Activated naive CD4-positive, alpha-beta T cell treated with anti-CD3 and anti-CD28 coated beads, Interleukin-2, amount 50 U/mL, for 24 hours (primary cell): ENCODE measurements around the gene UBXN2A.
"Not testable (repeated sequence)": the region's sequence is repeated elsewhere in the genome, so short reads cannot be mapped to it uniquely, and the experiment has no call there.

Experiments used
- H3K27ac Mint-ChIP-seq: one replicate; pipeline ENCODE4 v1.8.0; 2021; ENCODE audit warnings: mild to moderate bottlenecking, mixed read lengths
- H3K27me3 Mint-ChIP-seq: one replicate; pipeline ENCODE4 v1.8.0; 2021; ENCODE audit warnings: mixed read lengths
- H3K36me3 Mint-ChIP-seq: one replicate; pipeline ENCODE4 v1.8.0; 2021; ENCODE audit warnings: mixed read lengths
- H3K4me1 Mint-ChIP-seq: one replicate; pipeline ENCODE4 v1.8.0; 2021; ENCODE audit warnings: mixed read lengths
- H3K4me3 Mint-ChIP-seq: one replicate; pipeline ENCODE4 v1.8.0; 2021; ENCODE audit warnings: mild to moderate bottlenecking, mixed read lengths
- H3K9me3 Mint-ChIP-seq: one replicate; pipeline ENCODE4 v1.8.0; 2021; ENCODE audit warnings: mixed read lengths

Gene UBXN2A

DNA sequence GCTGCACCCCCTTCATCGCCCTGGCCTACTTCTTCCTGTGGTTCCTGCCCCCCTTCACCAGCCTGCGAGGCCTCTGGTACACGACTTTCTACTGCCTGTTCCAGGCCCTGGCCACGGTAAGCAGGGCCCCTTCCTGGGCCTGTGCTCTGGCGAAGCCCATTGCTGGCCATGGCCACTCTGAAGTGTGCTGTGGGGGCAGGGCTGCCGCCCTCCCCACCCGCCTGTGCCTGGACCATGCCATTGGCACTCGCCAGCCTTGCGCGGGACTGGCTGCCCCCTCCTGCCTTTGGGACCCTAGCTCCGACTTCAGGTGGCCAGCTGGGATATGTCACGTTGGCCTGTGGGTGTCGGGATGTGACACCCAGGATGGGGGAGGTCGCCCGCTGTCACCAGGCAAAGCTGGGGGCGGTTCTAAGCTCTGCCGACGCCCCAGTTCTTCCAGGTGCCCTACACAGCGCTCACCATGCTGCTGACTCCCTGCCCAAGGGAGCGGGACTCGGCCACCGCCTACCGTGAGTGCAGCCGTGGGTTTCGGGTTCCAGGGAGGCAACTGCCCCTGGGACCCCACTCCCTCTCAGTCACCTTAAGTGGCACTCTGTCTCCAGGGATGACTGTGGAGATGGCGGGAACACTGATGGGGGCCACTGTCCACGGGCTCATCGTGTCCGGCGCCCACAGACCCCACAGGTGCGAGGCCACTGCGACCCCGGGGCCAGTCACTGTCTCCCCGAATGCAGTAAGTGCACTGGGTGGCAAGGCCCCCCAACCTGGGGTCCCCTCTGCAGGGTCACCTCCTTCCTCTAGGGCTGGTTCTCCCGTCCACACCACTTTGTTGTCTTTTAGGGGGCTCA is 76.8 kb downstream of the UBXN2A start:
- Mint-ChIP-seq H3K27ac (no peak overlapping the region), H3K9me3 (no peaks in the 10 kb centered on the region), H3K4me3 (no peak overlapping the region), H3K36me3 (no peaks in the 10 kb centered on the region), H3K27me3 (peaks cover 8% of the 10 kb centered on the region), H3K4me1 (no peaks in the 10 kb centered on the region)

DNA sequence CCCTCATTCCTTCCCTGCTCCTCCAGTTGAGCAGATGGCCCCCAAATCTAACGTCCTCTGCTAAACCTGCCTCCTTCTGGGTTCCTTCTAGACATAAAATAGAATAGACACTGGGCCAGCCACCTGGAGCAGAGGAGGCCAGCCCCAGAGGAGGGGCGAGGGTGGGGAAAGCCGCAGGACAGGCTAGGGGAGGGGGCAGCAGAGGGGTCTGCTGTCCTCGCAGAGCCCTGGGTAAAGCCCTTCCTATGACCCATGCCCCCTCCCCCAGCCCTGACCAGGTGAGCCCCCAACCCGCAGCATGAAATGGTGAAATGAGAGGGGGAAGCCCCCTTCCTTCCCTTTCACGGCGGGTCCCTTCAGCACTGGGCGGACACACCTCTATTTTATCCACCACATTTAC is 77.4 kb downstream of the UBXN2A start:
- no peaks in the 10 kb centered on the region for H3K9me3 Mint-ChIP-seq
- peaks cover 5% of the 10 kb centered on the region for H3K27me3 Mint-ChIP-seq
- H3K4me3 Mint-ChIP-seq: no peak overlapping the region
- H3K36me3 Mint-ChIP-seq: peaks cover 1% of the 10 kb centered on the region
- no peaks in the 10 kb centered on the region for H3K4me1 Mint-ChIP-seq
- no peak overlapping the region for H3K27ac Mint-ChIP-seq

DNA sequence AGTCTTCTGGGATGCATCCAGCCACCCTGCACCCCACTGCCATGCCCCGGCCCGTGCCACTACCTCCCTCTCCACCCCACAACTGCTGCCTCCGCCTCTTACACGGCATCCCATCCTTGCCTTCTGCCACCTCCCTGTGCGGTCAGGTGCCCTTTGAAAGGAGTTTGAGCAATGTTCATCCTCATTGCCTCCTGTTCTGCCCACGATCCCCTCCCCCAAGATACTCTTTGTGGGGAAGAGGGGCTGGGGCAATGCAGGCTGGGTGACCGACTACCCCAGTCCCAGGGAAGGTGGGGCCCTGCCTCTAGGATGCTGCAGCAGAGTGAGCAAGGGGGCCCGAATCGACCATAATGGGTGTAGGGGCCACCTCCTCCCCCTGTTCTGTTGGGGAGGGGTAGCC is 78.0 kb downstream of the UBXN2A start:
- peaks cover 5% of the 10 kb centered on the region for H3K27me3 Mint-ChIP-seq
- H3K4me1 Mint-ChIP-seq: no peaks in the 10 kb centered on the region

DNA sequence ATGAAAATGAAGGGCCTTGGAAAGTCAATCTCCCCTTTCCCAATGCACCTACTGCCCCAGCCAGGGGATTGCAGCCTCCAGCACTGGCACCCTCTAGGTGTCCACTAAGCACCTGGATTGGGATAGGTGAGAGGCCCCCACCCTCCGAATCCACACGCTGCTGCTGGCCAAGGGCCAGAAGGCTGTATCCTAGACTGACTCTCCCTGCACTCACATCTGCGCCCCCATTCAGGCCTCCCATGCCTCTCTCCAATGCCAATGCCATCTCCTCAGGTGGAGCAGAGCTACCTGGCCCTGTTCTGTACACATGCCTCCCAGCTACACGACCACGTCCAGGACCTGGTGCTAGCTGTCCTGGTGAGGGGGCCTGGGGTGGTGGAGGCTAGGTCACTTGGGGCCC is 79.5 kb downstream of the UBXN2A start:
- Mint-ChIP-seq H3K27ac (no peak overlapping the region), H3K9me3 (no peaks in the 10 kb centered on the region), H3K27me3 (no peaks in the 10 kb centered on the region), H3K4me1 (no peaks in the 10 kb centered on the region), H3K36me3 (peaks cover 8% of the 10 kb centered on the region), H3K4me3 (no peak overlapping the region)

More for the DNA sequence above, 78.0 kb downstream of the UBXN2A start:
- no peak overlapping the region for H3K4me3 Mint-ChIP-seq
- no peak overlapping the region for H3K27ac Mint-ChIP-seq
- H3K36me3 Mint-ChIP-seq: peaks cover 3% of the 10 kb centered on the region
- H3K9me3 Mint-ChIP-seq: no peaks in the 10 kb centered on the region

DNA sequence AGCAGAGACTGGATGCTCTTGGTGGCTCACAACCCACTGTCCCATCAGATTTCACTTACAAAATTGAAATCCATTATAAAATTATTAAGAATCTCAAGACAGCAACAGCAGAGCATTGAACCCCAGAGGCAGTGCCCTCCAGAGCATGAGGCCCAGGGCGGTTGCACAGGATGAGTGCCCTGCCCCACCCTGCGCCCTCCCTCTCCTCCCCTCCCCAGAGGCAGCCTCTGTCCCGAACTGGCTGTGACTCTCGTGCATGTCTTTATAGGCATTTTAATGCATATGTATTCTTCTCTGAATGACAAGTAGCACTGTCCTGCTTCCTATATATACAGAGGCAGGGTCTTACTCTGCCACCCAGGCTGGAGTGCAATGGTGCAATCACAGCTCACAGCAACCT is 80.0 kb downstream of the UBXN2A start:
- Mint-ChIP-seq H3K4me3 (no peak overlapping the region), H3K27ac (no peak overlapping the region), H3K4me1 (no peaks in the 10 kb centered on the region), H3K27me3 (no peaks in the 10 kb centered on the region), H3K9me3 (no peaks in the 10 kb centered on the region), H3K36me3 (peaks cover 9% of the 10 kb centered on the region)

DNA sequence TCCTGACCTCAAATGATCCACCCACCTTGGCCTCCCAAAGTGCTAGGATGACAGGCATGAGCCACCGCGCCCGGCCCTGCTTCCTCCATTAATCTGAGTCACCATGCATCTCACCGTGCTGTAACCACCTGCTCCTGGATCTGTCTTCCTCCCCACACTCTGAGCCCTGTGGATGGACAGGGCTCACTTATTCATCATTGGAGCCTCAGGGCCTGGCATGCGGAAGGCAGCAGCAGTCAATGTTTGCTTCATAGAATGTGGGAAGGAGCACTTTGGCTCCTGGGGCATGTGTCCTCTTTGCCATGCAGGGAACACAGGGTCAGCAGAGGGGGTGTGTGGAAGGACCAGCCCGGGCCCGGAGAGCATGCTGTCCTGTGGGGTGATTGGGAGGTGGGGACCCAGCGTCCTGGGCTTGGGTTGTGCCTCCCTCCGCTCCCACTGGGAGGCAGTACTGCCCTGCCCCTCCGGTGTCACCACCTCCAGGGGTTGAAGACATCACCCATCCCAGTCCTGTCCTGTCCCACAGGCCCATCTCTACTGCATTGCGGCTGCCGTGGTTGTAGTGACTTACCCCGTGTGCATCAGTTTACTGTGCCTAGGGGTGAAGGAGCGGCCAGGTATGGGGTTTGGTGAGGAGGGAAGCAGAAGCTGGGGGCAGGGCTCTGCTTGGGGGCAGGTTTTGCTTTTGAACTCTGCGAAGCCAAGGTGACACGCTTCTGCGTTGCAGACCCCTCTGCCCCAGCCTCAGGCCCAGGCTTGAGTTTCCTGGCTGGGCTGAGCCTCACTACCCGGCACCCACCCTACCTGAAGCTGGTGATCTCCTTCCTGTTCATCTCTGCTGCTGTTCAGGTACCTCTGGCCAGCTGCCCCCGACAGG is 81.1 kb downstream of the UBXN2A start:
- Mint-ChIP-seq H3K36me3 (peaks cover 9% of the 10 kb centered on the region), H3K9me3 (no peaks in the 10 kb centered on the region), H3K27me3 (no peaks in the 10 kb centered on the region), H3K4me1 (no peaks in the 10 kb centered on the region), H3K4me3 (no peak overlapping the region), H3K27ac (no peak overlapping the region)

DNA sequence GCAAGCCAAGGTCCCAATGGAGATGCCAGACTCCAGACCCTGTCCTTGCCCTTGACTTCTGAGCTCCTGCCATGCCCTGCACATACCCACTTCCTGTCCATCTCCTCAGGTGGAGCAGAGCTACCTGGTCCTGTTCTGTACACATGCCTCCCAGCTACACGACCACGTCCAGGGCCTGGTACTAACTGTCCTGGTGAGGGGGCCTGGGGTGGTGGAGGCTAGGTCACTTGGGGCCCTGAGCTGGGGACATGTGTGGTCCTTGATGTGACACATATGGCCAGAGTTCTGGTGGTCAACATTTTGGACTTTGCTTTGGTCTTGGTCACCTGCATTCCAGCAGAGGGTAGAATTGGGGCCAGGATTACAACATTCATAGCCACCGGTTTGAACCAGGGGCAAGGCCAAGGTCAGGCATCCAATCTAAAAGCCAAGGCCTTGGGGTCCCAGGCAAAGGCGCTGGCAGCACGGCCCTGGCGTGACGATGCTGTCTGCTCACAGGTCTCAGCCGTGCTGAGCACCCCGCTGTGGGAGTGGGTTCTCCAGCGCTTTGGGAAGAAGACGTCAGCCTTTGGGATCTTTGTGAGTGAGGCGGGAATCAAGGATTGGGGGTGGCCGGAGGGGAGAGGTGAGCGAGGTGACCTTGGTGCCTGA is 82.2 kb downstream of the UBXN2A start:
- H3K4me3 Mint-ChIP-seq: no peak overlapping the region
- H3K27me3 Mint-ChIP-seq: no peaks in the 10 kb centered on the region
- peaks cover 10% of the 10 kb centered on the region for H3K36me3 Mint-ChIP-seq
- H3K27ac Mint-ChIP-seq: peak overlapping the region; percentile 43
- no peaks in the 10 kb centered on the region for H3K4me1 Mint-ChIP-seq
- H3K9me3 Mint-ChIP-seq: no peaks in the 10 kb centered on the region

DNA sequence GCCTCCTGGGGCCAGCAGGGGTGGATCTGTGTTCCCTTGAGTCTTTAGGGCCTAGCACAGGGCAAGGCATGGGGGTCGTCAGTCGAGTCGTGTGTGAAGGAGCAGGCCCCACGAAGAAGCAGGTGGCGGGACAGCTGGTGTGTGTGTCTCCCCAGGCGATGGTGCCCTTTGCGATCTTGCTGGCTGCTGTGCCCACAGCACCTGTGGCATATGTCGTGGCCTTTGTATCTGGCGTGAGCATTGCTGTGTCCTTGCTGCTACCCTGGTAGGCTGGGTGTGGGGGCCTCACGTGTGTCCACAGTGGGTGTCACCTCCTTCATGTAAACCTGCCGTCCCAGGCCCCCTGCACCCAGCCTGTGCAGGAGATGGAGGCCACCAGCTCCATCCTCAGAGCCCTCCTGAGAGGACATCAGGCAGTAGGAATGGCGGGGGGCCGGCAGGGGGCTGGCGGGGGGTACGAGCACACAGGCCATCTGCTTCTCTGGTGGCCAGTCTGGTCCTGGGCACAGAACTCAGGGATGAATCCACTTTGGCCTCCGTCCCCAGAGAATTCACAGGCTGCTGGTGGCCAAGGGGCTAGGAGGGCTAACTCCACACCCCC is 82.8 kb downstream of the UBXN2A start:
- Mint-ChIP-seq H3K27ac (no peak overlapping the region), H3K4me1 (no peaks in the 10 kb centered on the region), H3K27me3 (no peaks in the 10 kb centered on the region), H3K4me3 (no peak overlapping the region), H3K9me3 (no peaks in the 10 kb centered on the region), H3K36me3 (peaks cover 10% of the 10 kb centered on the region)

DNA sequence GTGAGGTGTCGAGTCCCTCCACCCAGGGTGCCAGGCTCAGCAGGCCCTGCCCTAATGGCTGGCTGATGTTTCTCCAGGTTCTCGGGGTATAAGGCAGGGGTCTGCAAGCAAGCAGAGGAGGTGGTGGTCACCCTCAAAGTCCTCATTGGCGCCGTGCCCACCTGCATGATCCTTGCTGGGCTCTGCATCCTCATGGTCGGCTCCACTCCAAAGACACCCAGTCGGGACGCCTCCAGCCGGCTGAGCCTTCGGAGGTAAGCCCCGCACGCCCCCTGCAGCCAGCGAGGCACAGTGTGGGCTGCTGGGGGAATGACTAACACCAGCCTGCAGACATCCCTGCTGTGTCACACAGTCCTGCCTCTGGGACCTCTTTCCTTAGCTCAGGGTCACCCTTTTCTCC is 83.8 kb downstream of the UBXN2A start:
- no peaks in the 10 kb centered on the region for H3K4me1 Mint-ChIP-seq
- H3K9me3 Mint-ChIP-seq: no peaks in the 10 kb centered on the region
- H3K27ac Mint-ChIP-seq: no peak overlapping the region
- H3K27me3 Mint-ChIP-seq: no peaks in the 10 kb centered on the region
- H3K4me3 Mint-ChIP-seq: no peak overlapping the region
- peaks cover 15% of the 10 kb centered on the region for H3K36me3 Mint-ChIP-seq

DNA sequence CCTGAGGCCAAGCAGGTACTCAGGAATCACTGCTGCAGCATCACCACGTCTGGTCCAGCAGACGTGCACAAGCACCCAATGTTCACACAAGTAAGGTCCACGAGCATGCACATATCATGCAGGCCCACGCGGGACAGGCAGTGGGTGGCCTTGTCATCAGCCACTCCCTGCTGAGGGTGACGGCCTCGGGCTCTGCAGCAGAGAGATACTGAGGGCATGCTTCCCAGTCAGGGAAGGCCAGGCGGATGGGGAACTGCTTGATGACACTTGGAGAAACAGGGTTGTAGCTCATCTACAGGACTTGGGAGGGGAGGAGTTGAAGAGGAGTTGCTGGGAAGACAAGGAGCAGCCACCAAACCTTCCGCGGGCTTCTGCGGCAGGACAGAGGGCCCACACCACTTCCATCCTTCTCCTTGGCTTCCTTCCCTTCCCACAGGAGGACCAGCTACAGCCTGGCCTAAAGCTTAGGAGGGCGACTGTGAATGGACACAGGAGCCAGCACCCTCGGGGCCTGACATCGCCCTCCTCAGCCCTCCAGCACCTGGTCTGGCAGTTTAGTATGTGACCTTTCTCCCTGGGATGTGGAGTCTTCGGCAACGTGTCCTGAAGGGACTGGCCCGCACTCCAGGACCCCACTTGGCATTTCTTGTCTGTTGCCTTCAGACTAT is 84.9 kb downstream of the UBXN2A start:
- Mint-ChIP-seq H3K9me3 (no peaks in the 10 kb centered on the region), H3K4me1 (no peaks in the 10 kb centered on the region), H3K36me3 (peaks cover 21% of the 10 kb centered on the region), H3K27ac (no peak overlapping the region), H3K27me3 (no peaks in the 10 kb centered on the region), H3K4me3 (no peak overlapping the region)

DNA sequence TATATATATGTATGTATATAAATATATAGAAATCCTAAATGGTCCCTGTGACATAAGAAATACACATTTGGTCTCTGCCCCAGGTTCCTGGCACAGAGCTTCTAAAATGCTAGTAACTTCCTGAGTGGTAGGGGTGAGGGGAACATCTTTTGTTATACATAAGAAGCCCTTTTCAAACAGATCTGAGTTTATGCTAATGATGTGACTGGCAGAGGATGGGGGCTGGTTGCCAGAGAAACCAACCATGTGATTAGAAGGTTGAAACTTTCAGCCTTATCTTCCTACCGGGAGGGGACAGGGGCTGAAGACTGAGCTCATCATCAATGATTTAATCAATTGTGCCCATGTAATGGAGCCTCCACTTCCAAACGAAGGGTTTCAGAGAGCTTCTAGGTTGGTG is 86.0 kb downstream of the UBXN2A start:
- Mint-ChIP-seq H3K27me3 (no peaks in the 10 kb centered on the region), H3K9me3 (no peaks in the 10 kb centered on the region), H3K27ac (no peak overlapping the region), H3K4me3 (no peak overlapping the region), H3K4me1 (no peaks in the 10 kb centered on the region), H3K36me3 (peaks cover 25% of the 10 kb centered on the region)

DNA sequence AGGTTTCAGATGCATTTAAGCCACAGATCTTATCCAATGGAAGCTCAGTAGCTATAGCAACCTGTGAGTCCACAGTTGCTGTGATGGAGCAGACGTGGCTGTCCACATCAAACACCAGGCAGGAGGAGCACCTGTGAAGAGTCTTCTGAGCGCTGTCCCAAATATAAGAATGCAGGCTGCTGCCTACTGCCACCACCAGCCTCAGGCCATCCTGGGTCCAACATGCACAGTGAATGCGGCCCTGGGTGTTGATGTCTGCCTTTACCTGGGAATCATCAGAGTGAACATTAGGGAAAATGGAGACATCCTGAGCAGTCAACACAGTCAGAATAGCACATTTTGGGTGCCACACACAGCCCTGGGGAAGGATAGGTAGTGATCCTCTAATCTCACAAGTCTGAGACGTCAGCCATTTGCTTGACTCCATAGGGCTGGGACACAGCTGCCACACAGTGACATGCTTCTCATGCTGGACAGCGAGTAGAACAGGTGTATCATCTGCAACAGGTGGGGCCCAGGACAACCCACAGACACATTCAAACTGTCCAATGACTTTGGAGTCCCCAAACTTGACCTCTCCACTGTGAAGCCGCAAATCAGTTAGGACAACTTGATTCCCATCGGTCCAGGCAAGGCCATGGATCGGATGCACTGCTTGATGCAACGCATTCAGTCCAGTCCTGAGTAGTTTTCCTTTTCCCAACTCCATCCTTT is 98.7 kb downstream of the UBXN2A start:
- Mint-ChIP-seq H3K27me3 (no peaks in the 10 kb centered on the region), H3K27ac (no peak overlapping the region), H3K4me3 (no peak overlapping the region), H3K4me1 (peaks cover 23% of the 10 kb centered on the region), H3K36me3 (peaks cover 14% of the 10 kb centered on the region), H3K9me3 (no peaks in the 10 kb centered on the region)

DNA sequence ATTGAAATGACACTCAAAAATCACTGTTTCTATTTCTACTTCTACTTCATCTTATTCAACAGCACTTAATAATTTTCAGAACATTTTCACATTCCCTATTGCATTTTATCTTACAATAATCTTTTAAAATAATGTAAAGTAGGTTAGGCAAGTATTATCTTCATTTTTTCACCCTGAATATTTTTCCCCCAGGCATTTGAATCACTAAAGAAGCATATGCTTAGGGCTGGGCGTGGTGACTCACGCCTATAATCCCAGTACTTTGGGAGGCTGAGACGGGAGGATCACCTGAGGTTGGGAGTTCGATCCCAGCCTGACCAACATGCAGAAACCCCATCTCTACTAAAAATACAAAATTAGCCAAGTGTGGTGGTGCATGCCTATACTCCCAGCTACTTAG is 100.2 kb downstream of the UBXN2A start:
- Mint-ChIP-seq H3K27ac (no peak overlapping the region), H3K9me3 (no peaks in the 10 kb centered on the region), H3K4me1 (peaks cover 27% of the 10 kb centered on the region), H3K27me3 (no peaks in the 10 kb centered on the region), H3K4me3 (no peak overlapping the region), H3K36me3 (peaks cover 13% of the 10 kb centered on the region)

DNA sequence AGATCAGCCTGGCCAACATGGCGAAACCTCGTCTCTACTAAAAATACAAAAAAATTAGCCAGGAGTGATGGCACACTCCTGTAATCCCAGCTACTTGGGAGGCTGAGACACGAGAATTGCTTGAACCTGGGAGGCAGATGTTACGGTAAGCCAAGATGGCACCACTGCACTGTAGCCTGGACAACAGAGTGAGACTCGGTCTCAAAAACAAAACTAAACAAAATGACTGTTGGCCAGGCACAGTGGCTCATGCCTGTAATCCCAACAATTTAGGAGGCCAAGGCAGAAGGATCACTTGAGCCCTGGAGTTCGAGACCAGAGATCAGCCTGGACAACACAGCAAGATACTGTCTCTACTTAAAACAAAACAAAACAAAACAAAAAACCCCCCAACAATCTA is 102.9 kb downstream of the UBXN2A start:
- H3K9me3 Mint-ChIP-seq, H3K27me3 Mint-ChIP-seq: not testable (repeated sequence)

More for the DNA sequence above, 102.9 kb downstream of the UBXN2A start:
- not testable (repeated sequence) for H3K27ac Mint-ChIP-seq, H3K4me3 Mint-ChIP-seq
- H3K4me1 Mint-ChIP-seq: peaks cover 35% of the 10 kb centered on the region
- H3K36me3 Mint-ChIP-seq: peaks cover 11% of the 10 kb centered on the region
